Measurements from ENCODE around the gene TBPL1. TPM values are rescaled to one million over a fixed set of nuclear protein-coding genes. Genes with fewer than 3 reads are reported as not detected.

The TBPL1 gene
- total and polyA plus RNA-seq, 12 donors = 9.0 to 18.9 (median 14.4) TPM

DNA sequence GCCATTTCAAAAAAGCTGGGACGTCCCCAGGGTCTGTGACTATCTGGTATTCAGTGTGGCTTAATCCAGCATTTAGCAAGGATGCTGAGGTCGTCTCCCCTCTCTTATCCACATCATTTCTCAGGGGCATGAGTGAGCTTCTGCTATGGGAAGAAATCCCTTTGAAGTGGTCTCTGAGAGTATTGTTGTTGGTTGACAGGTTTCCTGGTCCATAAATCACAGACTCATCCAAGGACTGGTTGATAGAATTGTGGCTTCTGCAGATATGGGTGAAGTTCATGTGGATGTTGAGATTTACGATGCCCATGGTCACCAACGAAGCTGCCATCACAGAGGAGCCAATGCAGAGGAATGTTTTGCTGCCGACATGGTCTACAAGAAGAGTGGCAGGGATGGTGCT lies 75.4 kb downstream of the TBPL1 start:
- intact Hi-C loops (cut with DNase I) = no loop called here
- Histone ChIP-seq H3K36me3 (peaks cover 0 to 20% (median 0%) of the 10 kb centered on the region in 9 donors), H3K4me1 (peaks cover 0 to 28% (median 0%) of the 10 kb centered on the region in 9 donors), H3K4me3 (no peak overlapping the region), H3K27me3 (no peaks in the 10 kb centered on the region), H3K27ac (no peak overlapping the region), H3K9me3 (no peaks in the 10 kb centered on the region)
- DNase-seq (no peak), ATAC-seq (no peak)
- TF ChIP-seq, protein P1, sequence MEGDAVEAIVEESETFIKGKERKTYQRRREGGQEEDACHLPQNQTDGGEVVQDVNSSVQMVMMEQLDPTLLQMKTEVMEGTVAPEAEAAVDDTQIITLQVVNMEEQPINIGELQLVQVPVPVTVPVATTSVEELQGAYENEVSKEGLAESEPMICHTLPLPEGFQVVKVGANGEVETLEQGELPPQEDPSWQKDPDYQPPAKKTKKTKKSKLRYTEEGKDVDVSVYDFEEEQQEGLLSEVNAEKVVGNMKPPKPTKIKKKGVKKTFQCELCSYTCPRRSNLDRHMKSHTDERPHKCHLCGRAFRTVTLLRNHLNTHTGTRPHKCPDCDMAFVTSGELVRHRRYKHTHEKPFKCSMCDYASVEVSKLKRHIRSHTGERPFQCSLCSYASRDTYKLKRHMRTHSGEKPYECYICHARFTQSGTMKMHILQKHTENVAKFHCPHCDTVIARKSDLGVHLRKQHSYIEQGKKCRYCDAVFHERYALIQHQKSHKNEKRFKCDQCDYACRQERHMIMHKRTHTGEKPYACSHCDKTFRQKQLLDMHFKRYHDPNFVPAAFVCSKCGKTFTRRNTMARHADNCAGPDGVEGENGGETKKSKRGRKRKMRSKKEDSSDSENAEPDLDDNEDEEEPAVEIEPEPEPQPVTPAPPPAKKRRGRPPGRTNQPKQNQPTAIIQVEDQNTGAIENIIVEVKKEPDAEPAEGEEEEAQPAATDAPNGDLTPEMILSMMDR (IDR thresholded peaks at IDR 0.05) = no peak
- 77 to 89% methylated on average over 5 of the region's 5 CpGs for WGBS, 2 donors

- no peak overlapping the region for H3K27ac ChIP-seq
- no peak for DNase-seq
- H3K4me1 ChIP-seq = peaks cover 0 to 32% (median 4%) of the 10 kb centered on the region in 9 donors
- H3K27me3 ChIP-seq = no peaks in the 10 kb centered on the region
- H3K4me3 ChIP-seq = no peak overlapping the region
- no peaks in the 10 kb centered on the region for H3K9me3 ChIP-seq
- H3K36me3 ChIP-seq = peaks cover 0 to 20% (median 0%) of the 10 kb centered on the region in 9 donors
- TF ChIP-seq, protein P1 (IDR thresholded peaks at IDR 0.05) = no peak
- no peak for ATAC-seq
- intact Hi-C loops (cut with DNase I) = no loop called here
- 63 to 64% methylated on average over 6 of the region's 6 CpGs for WGBS, 2 donors
Measured at GRCh38 chr6:134029495-134030455, 76.8 kb downstream of the TBPL1 start.

DNA sequence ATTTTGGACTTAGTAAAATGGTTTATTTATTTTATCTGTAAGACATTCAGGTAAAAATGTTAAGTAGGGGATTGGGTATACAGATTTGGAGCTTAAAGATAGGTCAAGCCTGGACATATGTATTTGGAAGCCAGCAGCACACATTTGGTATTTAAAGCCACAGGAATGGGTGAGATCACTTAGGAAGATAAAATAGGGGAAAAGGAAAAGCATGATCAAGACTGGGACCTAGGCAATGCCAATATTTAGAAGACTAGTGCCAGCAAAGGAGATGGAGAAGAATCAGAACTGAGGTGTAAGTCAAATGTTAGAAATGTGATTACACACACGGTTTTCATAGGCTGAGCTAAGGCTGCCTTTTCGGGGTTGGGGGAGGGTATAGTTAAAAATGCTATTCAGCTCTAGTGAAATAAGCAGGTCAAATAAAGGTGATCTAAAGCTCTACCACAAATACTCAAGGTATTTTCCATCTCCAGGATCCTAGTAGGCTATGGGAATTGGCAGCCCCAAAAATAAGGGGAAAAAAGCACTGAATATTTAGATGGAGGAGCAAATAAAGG lies 78.8 kb downstream of the TBPL1 start:
- Histone ChIP-seq H3K36me3 (peaks cover 0 to 20% (median 0%) of the 10 kb centered on the region in 9 donors), H3K27me3 (no peaks in the 10 kb centered on the region), H3K4me1 (peaks cover 0 to 43% (median 12%) of the 10 kb centered on the region in 9 donors), H3K4me3 (no peak overlapping the region), H3K9me3 (no peaks in the 10 kb centered on the region), H3K27ac (no peak overlapping the region)
- no peak for ATAC-seq
- intact Hi-C loops (cut with DNase I) = no loop called here
- 76 to 80% methylated on average over 2 of the region's 2 CpGs for WGBS, 2 donors
- DNase-seq = no peak
- TF ChIP-seq, protein P1 (IDR thresholded peaks at IDR 0.05) = no peak

GRCh38 chr6:134034478-134034877 lies 81.5 kb downstream of the TBPL1 start:
- Histone ChIP-seq H3K27ac (peak overlapping the region in 1 of 10 donors; percentile 6), H3K27me3 (no peaks in the 10 kb centered on the region), H3K4me3 (no peak overlapping the region), H3K4me1 (peaks cover 0 to 33% (median 12%) of the 10 kb centered on the region in 9 donors), H3K36me3 (no peaks in the 10 kb centered on the region), H3K9me3 (no peaks in the 10 kb centered on the region)
- 18 to 50% methylated on average over 1 of the region's 1 CpG for WGBS, 2 donors
- intact Hi-C loops (cut with DNase I) = no loop called here
- TF ChIP-seq, protein P1 (IDR thresholded peaks at IDR 0.05) = no peak
- DNase-seq (no peak), ATAC-seq (peak in 1 of 8 donors; percentile 27)

All from heart right ventricle (tissue), 16 donors.